ENCODE measurements around the gene PI16.

- TF ChIP-seq CTCF (conservative IDR thresholded peaks at IDR 0.05; ENCODE audit: low read depth, low read length) (no peak), EZH2 (IDR thresholded peaks at IDR 0.05; ENCODE audit: low read length, unreplicated experiment) (no peak), EZH2phosphoT487 (IDR thresholded peaks at IDR 0.05; ENCODE audit: borderline replicate concordance, low read length) (no peak)
These were observed 21.4 kb upstream of the PI16 start for GRCh38 chr6:36933102-36933501.

Measured in PC-3 (cell line).